Smooth muscle cell (in vitro differentiated cells): ENCODE data around the gene ETFBKMT. TPM values are rescaled to one million over a fixed set of nuclear protein-coding genes. Genes with fewer than 3 reads are reported as not detected.
"Not testable (repeated sequence)": the region's sequence is repeated elsewhere in the genome, so short reads cannot be mapped to it uniquely, and the experiment has no call there.

Experiments
- DNase-seq: peaks from one replicate; lab custom pipeline; 2025; ENCODE audit not compliant: unreplicated experiment; lab: John Stamatoyannopoulos, UW
- H2AFZ ChIP-seq: fragments of 200-600 bp; sonication (generic); 2 replicates; pipeline ENCODE4 v1.6.0; 2016; ENCODE audit warnings: antibody characterized with exemption, low read depth, mild to moderate bottlenecking
- H3F3A ChIP-seq: fragments of 200-600 bp; sonication (generic); 2 replicates; pipeline ENCODE4 v1.6.0; 2017; ENCODE audit warnings: antibody characterized with exemption, low read depth
- H3K27ac ChIP-seq: fragments of 200-600 bp; sonication (generic); 2 replicates; pipeline ENCODE4 v1.5.1; 2016; ENCODE audit warnings: low read depth, mild to moderate bottlenecking
- H3K27me3 ChIP-seq: fragments of 200-600 bp; sonication (generic); 2 replicates; pipeline ENCODE4 v1.6.1; 2016; ENCODE audit warnings: low read depth, mild to moderate bottlenecking
- H3K36me3 ChIP-seq: fragments of 200-600 bp; sonication (generic); 2 replicates; pipeline ENCODE4 v1.5.1; 2016; ENCODE audit warnings: low read depth
- H3K4me1 ChIP-seq: fragments of 200-600 bp; sonication (generic); 2 replicates; pipeline ENCODE4 v1.5.1; 2016; ENCODE audit warnings: low read depth
- H3K4me2 ChIP-seq: fragments of 200-600 bp; sonication (generic); 2 replicates; pipeline ENCODE4 v1.6.0; 2016; ENCODE audit warnings: mild to moderate bottlenecking
- H3K4me3 ChIP-seq: fragments of 200-600 bp; sonication (generic); 2 replicates; pipeline ENCODE4 v1.5.1; 2016; ENCODE audit warnings: mild to moderate bottlenecking
- H3K79me2 ChIP-seq: fragments of 200-600 bp; sonication (generic); 2 replicates; pipeline ENCODE4 v1.6.0; 2016; ENCODE audit warnings: low read depth, mild to moderate bottlenecking
- H3K9ac ChIP-seq: fragments of 200-600 bp; sonication (generic); 2 replicates; pipeline ENCODE4 v1.6.0; 2016; ENCODE audit warnings: low read depth
- H3K9me3 ChIP-seq: fragments of 200-600 bp; sonication (generic); replicated peaks from 2 replicates; pipeline ENCODE4 v1.5.1; 2016; ENCODE audit warnings: low read depth
- H4K20me1 ChIP-seq: fragments of 200-600 bp; sonication (generic); 2 replicates; pipeline ENCODE4 v1.6.0; 2016; ENCODE audit warnings: low read depth
- CTCF ChIP-seq: fragments of 200-600 bp; sonication (generic); IDR thresholded peaks from 2 replicates; pipeline ENCODE4 v1.5.1; 2017; ENCODE audit warnings: borderline replicate concordance, mild to moderate bottlenecking, antibody characterized with exemption; ENCODE audit not compliant: insufficient read depth, poor library complexity, severe bottlenecking
- WGBS: methylation state at CpG from one replicate; pipeline ENCODE4 v1.1.7; 2016; ENCODE audit warnings: low lambda C conversion rate; 5-methylcytosine and 5-hydroxymethylcytosine counted together
- polyA plus RNA-seq: library from polyadenylated mRNA; unstranded; fragments of >200 nt; fragmentation: Nextera tagmentation; extraction: Ambion mirVana; gene quantifications from 2 replicates; pipeline ENCODE4 v1.2.1, GENCODE V29; 2016
- total RNA-seq: library from RNA; depleted of rRNA; stranded (reverse); fragments of >200 nt; gene quantifications from 2 replicates; pipeline ENCODE4 v1.2.3, GENCODE V29; 2014

The ETFBKMT gene
- total and polyA plus RNA-seq, 2 experiments from 2014 or later, result 1.7 to 2.2 TPM

DNA sequence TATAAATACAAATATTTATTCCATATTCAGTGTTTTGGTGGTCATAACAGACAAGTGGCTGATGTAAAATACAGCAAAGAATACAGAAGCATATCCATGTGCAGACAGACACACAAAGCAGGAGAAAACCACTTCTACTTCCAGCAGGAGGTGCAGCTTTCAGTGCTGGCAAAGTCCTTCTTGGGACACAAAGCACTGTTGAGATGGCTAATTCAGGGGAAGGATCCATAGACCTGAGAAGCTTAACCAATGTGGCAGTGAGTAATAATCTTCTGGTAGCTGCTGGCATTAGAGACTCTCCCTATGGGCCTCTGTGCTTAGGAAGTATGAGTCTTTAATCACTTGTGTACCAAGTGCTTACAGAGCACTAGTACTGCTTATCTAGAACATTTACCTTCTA, 42.6 kb downstream of the ETFBKMT start:
- H3K9ac ChIP-seq, result no peak overlapping the region
- H3K27me3 ChIP-seq, result no peaks in the 10 kb centered on the region
- no peak for TF ChIP-seq CTCF
- no peak overlapping the region for H2AFZ ChIP-seq
- peaks cover 3% of the 10 kb centered on the region for H3K4me1 ChIP-seq
- H3K9me3 ChIP-seq, result no peaks in the 10 kb centered on the region
- H3K4me2 ChIP-seq, result no peak overlapping the region
- no peaks in the 10 kb centered on the region for H4K20me1 ChIP-seq
- H3K4me3 ChIP-seq, result no peak overlapping the region
- no peaks in the 10 kb centered on the region for H3F3A ChIP-seq
- H3K27ac ChIP-seq, result no peak overlapping the region
- DNase-seq, result no peak
- no peaks in the 10 kb centered on the region for H3K79me2 ChIP-seq
- H3K36me3 ChIP-seq, result peaks cover 8% of the 10 kb centered on the region

DNA sequence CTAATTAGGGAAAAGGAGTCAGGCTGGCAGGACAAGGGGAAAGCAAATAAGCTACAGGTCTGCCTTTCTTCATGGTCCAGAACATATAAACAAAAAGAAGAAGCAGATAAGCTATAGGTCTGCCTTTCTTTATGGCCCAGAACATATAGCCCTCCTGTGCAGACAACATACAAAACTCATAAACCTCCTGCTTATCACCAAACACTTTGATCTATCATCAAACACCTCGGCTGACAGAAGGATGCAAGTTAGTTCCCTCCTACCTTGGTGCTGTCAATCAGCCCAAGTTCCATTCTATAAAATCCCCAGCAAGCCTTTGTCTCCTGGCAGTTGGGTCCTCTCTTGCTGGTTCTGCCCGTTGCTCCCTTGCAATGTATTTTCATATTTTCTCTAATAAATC, 46.1 kb downstream of the ETFBKMT start:
- 68% methylated on average over 2 of the region's 2 CpGs for whole genome bisulfite sequencing
- Histone ChIP-seq H3K4me1 (peaks cover 3% of the 10 kb centered on the region), H3K27ac (no peak overlapping the region), H3F3A (no peaks in the 10 kb centered on the region), H3K4me2 (no peak overlapping the region), H3K27me3 (no peaks in the 10 kb centered on the region), H3K9ac (no peak overlapping the region), H4K20me1 (no peaks in the 10 kb centered on the region), H3K36me3 (no peaks in the 10 kb centered on the region), H3K79me2 (no peaks in the 10 kb centered on the region), H3K9me3 (no peaks in the 10 kb centered on the region), H2AFZ (no peak overlapping the region), H3K4me3 (no peak overlapping the region)
- DNase-seq, result no peak
- TF ChIP-seq CTCF, result no peak

DNA sequence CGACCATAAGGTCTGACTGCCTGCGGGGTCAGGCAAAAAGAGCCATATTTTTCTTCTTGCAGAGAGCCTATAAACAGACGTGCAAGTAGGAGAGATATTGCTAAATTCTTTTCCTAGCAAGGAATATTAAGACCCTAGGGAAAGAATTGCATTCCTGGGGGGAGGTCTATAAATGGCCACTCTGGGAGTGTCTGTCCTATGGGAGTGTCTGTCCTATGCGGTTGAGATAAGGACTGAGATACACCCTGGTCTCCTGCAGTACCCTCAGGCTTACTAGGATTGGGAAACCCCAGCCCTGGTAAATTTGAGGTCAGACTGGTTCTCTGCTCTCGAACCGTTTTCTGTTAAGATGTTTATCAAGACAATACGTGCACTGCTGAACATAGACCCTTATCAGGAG, 48.6 kb downstream of the ETFBKMT start:
- not testable (repeated sequence) for H4K20me1 ChIP-seq

DNA sequence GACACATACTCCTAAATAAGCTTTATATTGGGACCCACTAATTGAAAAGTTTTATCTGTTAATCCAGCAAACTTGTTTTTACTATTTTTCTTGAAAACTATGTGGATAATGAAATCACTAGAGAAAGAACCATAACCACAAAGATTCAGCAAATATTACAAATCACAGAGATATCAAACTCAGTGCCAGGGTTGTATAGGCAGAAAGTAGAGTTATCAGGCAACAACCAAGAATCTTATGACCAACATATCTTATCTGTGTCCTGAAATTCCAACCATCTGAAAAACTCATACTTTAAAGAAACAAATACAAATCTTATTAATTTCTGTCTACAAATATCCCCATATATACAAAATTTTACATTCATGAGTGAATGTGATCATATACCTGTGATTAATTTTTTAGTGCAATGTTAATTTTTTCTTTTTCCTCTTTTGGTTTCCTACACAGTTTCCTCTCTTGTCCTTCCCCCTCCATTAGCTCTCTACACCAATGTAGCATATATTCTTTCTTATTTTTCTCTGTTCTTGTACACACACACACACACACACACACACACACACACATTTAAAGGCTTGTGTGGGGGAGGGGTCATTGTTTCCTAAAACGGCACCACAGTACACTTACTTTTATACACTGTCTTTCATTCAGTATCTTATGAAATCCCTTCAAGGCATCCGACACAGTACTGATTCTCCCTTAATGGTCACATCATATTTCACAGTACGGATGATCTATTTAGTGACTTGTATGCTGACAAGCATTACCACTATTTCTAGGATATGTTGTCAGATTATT, 50.7 kb downstream of the ETFBKMT start:
- Histone ChIP-seq H3K4me2 (no peak overlapping the region), H3K4me1 (peaks cover 3% of the 10 kb centered on the region), H3K79me2 (no peaks in the 10 kb centered on the region), H3K9me3 (no peaks in the 10 kb centered on the region), H3K27me3 (no peaks in the 10 kb centered on the region), H3K4me3 (no peak overlapping the region), H3K27ac (no peak overlapping the region), H3K36me3 (no peaks in the 10 kb centered on the region), H2AFZ (no peak overlapping the region), H3F3A (peaks cover 2% of the 10 kb centered on the region), H4K20me1 (no peaks in the 10 kb centered on the region), H3K9ac (no peak overlapping the region)
- DNase-seq, result no peak
- no peak for TF ChIP-seq CTCF
- WGBS, result 95% methylated on average over 3 of the region's 3 CpGs

More for the DNA sequence above, 48.6 kb downstream of the ETFBKMT start:
- not testable (repeated sequence) for H3K4me3 ChIP-seq, DNase-seq, H2AFZ ChIP-seq, H3K27ac ChIP-seq, H3K27me3 ChIP-seq, H3K4me1 ChIP-seq, H3K79me2 ChIP-seq, H3K4me2 ChIP-seq, H3K9me3 ChIP-seq, H3K36me3 ChIP-seq, H3F3A ChIP-seq, H3K9ac ChIP-seq
- WGBS, result 95% methylated on average over 7 of the region's 7 CpGs
